ENCODE measurements around the gene ANKFY1. TPM values are rescaled to one million over a fixed set of nuclear protein-coding genes. Genes with fewer than 3 reads are reported as not detected.

Gene ANKFY1
- total RNA-seq, 6 experiments from 2014 or later: 37.1 to 45.1 (median 40.7) TPM

- Mint-ChIP-seq H3K9me3 (no peaks in the 10 kb centered on the region), H3K4me1 (ENCODE audit: low read depth) (no peaks in the 10 kb centered on the region), H3K36me3 (ENCODE audit: low read depth) (peaks cover 3% of the 10 kb centered on the region; the same call in 1 of the 2 replicates), H3K4me3 (no peak overlapping the region), H3K27me3 (ENCODE audit: insufficient read depth) (no peaks in the 10 kb centered on the region; the same call in none of the 2 replicates), H3K27ac (no peak overlapping the region)
- no peak for TF ChIP-seq CTCF (IDR thresholded peaks at IDR 0.05)
- DNase-seq: no peak
Measured at GRCh38 chr17:4154201-4154600, 109.6 kb downstream of the ANKFY1 start.

GRCh38 chr17:4152471-4152870 is 111.3 kb downstream of the ANKFY1 start:
- TF ChIP-seq CTCF (IDR thresholded peaks at IDR 0.05): no peak
- Mint-ChIP-seq H3K4me1 (ENCODE audit: low read depth) (no peaks in the 10 kb centered on the region; the same call in 1 of the 2 replicates), H3K4me3 (no peak overlapping the region), H3K27ac (no peak overlapping the region), H3K9me3 (no peaks in the 10 kb centered on the region), H3K36me3 (ENCODE audit: low read depth) (peaks cover 3% of the 10 kb centered on the region; the same call in 1 of the 2 replicates), H3K27me3 (ENCODE audit: insufficient read depth) (no peaks in the 10 kb centered on the region; the same call in none of the 2 replicates)
- no peak for DNase-seq

GRCh38 chr17:4150096-4150495 is 113.7 kb downstream of the ANKFY1 start:
- no peak for TF ChIP-seq CTCF (IDR thresholded peaks at IDR 0.05)
- Mint-ChIP-seq H3K4me3 (no peak overlapping the region), H3K27ac (no peak overlapping the region), H3K9me3 (no peaks in the 10 kb centered on the region), H3K36me3 (ENCODE audit: low read depth) (peaks cover 3% of the 10 kb centered on the region; the same call in 1 of the 2 replicates), H3K4me1 (ENCODE audit: low read depth) (no peaks in the 10 kb centered on the region; the same call in 1 of the 2 replicates), H3K27me3 (ENCODE audit: insufficient read depth) (no peaks in the 10 kb centered on the region; the same call in none of the 2 replicates)
- no peak for DNase-seq

DNA sequence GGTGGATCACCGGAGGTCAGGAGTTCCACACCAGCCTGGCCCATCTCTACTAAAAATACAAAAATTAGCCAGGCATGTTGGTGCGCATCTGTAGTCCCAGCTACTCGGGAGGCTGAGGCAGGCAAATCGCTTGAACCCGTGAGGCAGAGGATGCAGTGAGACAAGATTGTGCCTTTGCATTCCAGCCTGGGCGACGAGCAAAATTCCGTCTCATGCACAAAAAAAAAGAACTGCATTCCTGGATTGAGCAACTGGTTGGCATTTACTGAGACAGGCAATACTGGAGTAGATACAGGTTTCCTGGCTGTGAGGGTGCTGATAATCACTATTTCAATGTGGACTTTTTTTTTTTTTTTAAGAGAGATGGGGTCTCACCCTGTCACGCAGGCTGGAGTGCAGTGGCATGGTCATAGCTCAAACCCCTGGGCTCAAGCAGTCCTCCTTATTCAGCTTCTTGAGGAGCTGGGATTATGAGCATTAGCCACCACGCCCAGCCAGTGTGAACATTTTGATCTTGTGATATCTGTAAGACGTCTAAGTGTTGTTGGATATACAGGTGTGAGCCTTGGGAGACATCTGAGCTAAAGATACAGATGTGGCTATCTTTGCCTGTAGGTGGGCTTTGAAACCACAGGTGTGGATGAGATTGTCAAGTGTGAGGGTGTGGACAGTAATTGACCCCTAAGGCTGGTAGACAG is 115.0 kb downstream of the ANKFY1 start:
- Mint-ChIP-seq H3K4me3 (no peak overlapping the region), H3K36me3 (ENCODE audit: low read depth) (peaks cover 3% of the 10 kb centered on the region; the same call in 1 of the 2 replicates), H3K4me1 (ENCODE audit: low read depth) (peaks cover 7% of the 10 kb centered on the region), H3K27ac (no peak overlapping the region), H3K27me3 (ENCODE audit: insufficient read depth) (no peaks in the 10 kb centered on the region; the same call in none of the 2 replicates), H3K9me3 (no peaks in the 10 kb centered on the region)
- no peak for DNase-seq
- no peak for TF ChIP-seq CTCF (IDR thresholded peaks at IDR 0.05)

- peaks cover 7% of the 10 kb centered on the region for H3K4me1 Mint-ChIP-seq (ENCODE audit: low read depth)
- no peak for TF ChIP-seq CTCF (IDR thresholded peaks at IDR 0.05)
- H3K36me3 Mint-ChIP-seq (ENCODE audit: low read depth): peaks cover 3% of the 10 kb centered on the region; the same call in 1 of the 2 replicates
- H3K9me3 Mint-ChIP-seq: no peaks in the 10 kb centered on the region
- no peak for DNase-seq
- no peak overlapping the region for H3K27ac Mint-ChIP-seq
- H3K4me3 Mint-ChIP-seq: no peak overlapping the region
- H3K27me3 Mint-ChIP-seq (ENCODE audit: insufficient read depth): peaks cover 3% of the 10 kb centered on the region
Measured at GRCh38 chr17:4147751-4148310, 115.9 kb downstream of the ANKFY1 start.
